Stimulated activated CD8-positive, alpha-beta memory T cell treated with anti-CD3 and anti-CD28 coated beads, Interleukin-2, amount 100 ng/mL, for 1 hour (primary cell): Measurements from ENCODE around the gene THSD7B.
"Not testable (repeated sequence)": the region's sequence is repeated elsewhere in the genome, so short reads cannot be mapped to it uniquely, and the experiment has no call there.

ENCODE experiments used
- DNase-seq, 2 donors: peaks; one replicate each; pipeline ENCODE4 v3.0.0-alpha.2; 2020; ENCODE audit warnings: low read depth in 2 of 2

Gene THSD7B, protein sequence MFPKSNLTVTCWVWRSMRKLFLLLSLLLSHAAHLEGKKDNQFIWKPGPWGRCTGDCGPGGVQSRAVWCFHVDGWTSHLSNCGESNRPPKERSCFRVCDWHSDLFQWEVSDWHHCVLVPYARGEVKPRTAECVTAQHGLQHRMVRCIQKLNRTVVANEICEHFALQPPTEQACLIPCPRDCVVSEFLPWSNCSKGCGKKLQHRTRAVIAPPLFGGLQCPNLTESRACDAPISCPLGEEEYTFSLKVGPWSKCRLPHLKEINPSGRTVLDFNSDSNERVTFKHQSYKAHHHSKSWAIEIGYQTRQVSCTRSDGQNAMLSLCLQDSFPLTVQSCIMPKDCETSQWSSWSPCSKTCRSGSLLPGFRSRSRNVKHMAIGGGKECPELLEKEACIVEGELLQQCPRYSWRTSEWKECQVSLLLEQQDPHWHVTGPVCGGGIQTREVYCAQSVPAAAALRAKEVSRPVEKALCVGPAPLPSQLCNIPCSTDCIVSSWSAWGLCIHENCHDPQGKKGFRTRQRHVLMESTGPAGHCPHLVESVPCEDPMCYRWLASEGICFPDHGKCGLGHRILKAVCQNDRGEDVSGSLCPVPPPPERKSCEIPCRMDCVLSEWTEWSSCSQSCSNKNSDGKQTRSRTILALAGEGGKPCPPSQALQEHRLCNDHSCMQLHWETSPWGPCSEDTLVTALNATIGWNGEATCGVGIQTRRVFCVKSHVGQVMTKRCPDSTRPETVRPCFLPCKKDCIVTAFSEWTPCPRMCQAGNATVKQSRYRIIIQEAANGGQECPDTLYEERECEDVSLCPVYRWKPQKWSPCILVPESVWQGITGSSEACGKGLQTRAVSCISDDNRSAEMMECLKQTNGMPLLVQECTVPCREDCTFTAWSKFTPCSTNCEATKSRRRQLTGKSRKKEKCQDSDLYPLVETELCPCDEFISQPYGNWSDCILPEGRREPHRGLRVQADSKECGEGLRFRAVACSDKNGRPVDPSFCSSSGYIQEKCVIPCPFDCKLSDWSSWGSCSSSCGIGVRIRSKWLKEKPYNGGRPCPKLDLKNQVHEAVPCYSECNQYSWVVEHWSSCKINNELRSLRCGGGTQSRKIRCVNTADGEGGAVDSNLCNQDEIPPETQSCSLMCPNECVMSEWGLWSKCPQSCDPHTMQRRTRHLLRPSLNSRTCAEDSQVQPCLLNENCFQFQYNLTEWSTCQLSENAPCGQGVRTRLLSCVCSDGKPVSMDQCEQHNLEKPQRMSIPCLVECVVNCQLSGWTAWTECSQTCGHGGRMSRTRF (N-terminal part only)

GRCh38 chr2:136765256-136766072 lies at the start of gene THSD7B:
THSD7B (plus strand) TSS chr2:136765545; CDS start chr2:136882179, 116,634 bp downstream.
- no peak for DNase-seq

DNA sequence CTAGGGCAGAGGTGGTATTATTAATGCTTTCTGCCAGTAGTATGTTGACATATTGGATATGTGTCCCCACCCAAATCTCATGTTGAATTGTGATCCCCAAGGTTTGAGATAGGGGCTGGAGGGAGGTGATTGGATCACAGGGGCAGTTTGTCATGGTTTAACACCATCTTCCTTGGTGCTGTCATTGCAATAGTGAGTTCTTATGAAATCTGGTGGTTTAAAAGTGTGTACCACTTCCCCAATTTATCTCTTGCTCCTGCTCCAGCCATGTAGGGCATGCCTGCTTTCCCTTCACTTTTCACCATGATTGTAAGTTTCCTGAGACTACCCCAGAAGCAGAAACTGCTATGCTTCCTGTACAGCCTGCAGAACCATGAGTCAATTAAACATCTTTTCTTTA lies 47.1 kb upstream of the THSD7B start:
- DNase-seq = no peak

DNA sequence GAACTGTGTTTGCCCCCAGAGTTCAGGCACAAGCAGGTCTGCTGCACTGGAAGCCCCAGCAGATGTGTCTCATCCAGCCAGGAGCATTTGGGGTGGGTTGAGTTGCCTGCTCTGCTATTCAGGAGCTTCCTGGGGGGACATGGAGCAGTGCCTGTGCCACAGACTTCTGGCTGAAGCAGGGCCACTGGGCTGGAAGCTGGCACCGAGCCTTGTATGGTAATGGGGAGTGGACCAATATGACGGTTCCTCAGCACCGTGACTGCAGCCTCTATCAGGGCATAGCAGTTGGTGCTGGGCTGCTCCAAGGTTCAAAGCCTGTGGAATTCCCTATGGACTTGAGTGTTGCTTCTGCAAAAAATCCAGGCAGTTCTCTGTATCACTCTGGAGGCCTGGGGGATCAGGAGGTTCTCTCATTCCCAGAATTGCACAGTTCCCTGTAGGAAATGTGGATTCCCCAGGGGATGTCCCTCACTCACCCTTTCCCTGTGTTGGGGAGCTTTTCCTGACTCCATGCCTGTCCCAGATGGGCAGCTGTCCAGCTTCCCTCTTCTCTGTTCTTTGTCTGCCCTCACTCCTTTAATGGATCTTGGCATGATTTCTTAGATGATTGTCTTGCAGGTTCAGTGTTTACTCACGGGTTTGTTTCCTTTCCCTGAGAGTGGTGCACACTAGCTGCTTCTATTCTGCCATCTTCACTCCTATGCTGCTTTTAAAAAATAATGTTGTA lies 37.2 kb upstream of the THSD7B start:
- DNase-seq = no peak

GRCh38 chr2:136736236-136736635 lies 29.1 kb upstream of the THSD7B start:
- no peak for DNase-seq

- no peak for DNase-seq
Observed at GRCh38 chr2:136738044-136738443, 27.3 kb upstream of the THSD7B start.

GRCh38 chr2:136741471-136741870 lies 23.9 kb upstream of the THSD7B start:
- no peak for DNase-seq

- DNase-seq = no peak
Observed at GRCh38 chr2:136750065-136750464, 15.3 kb upstream of the THSD7B start.

DNA sequence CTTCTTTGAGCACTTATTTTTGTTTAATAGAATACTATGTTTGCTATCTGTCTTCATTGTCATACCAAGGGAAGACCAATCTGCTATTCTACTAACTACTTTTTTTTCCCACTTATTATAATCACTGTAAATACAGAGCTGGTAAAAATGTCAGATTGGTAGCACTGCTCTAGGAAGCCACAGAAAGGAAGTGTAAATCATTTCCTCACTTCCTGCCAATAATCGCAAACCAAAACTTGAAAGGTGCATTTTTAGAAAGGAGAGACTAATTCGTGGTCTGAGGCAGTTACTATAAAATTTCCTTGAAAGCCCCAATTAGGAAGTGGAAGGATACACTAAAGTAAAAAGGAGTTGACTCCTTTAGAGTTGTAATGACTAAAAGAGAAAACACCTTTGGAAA lies 13.9 kb upstream of the THSD7B start:
- DNase-seq = no peak

- not testable (repeated sequence) for DNase-seq
Observed at GRCh38 chr2:136758504-136758903, 6.8 kb upstream of the THSD7B start.

- DNase-seq = no peak
Observed at GRCh38 chr2:136764452-136765255, 691 bp upstream of the THSD7B start.

GRCh38 chr2:136766073-136766404 lies 694 bp downstream of the THSD7B start:
- DNase-seq = no peak

- DNase-seq = no peak
Observed at GRCh38 chr2:136767030-136767429, 1.7 kb downstream of the THSD7B start.

DNA sequence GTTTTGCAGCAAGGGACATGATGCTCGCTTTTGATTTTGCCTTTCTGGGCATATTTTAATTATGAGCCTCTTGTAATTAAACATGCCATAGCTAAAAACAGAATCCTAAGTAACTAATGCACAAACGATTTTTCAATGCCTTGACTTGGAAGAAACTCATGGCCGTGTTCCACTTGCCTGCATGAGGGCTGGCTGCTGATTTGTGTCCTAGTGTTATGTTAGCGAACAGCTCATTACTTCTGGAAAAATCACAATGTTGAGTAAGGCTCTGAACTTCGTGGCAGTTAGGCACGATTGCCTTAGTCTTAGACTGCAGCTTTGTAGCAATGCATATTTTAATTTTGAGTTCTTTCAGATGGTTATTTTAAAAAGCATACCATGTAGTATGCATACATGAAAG lies 4.5 kb downstream of the THSD7B start:
- no peak for DNase-seq

GRCh38 chr2:136770384-136770783 lies 5.0 kb downstream of the THSD7B start:
- no peak for DNase-seq

DNA sequence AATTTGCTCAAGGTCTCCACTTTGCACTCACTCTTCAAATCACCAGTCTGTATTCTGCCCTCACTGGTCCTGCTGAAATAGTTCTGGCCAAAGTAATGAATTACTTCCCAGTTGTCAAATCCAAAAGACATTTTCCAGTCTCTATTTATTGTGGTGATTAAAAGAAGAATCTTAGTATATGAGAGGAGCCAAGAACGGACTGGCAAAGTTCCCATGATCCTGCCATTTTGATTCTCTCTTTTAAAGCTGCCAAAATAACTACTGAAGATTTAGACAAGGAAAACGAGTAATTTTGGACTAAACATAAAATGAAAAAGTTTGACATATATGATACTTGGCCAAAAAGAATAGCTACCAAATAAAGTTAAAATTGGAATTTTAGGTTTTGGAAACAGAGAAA lies 12.0 kb downstream of the THSD7B start:
- DNase-seq = no peak

DNA sequence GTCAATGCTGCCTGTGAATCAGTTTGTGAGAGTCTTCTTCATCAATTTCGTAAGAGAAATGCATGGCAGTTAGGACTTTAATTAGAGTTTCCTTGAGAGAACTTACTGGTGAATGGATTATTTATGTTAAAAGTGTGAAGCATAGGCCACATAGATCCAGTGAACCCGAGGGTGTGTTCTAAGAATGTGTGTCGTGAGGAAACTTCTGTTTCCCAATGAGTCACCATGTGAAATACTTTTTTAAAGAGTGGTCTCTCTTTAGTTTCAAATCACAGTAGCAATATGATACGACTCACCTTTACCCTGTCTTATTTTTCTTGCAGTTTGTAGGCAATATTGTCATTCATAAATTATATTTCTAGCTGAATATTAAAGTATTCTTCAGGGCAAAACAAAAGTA lies 18.5 kb downstream of the THSD7B start:
- no peak for DNase-seq

- no peak for DNase-seq
Observed at GRCh38 chr2:136785215-136785614, 19.9 kb downstream of the THSD7B start.

GRCh38 chr2:136787970-136788369 lies 22.6 kb downstream of the THSD7B start:
- DNase-seq = no peak

DNA sequence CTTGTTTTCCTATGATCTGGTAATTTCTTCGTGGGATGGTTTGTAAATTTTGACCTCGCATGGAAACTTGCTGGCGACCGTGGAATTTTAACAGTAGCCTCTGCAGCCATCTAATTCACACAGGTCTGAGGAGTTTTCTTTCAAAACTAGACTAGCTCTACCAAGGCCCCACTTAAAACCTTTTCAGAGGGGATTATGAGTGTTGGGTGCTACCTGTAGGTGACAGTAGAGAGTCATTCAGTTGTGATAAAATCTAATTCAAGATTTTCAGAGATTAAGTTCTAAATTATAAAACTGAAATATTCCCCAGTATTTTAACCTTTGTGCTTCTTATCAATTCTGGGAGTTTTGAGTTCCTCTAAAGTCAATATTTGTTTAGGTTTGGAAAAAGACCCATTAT lies 31.0 kb downstream of the THSD7B start:
- DNase-seq = no peak

- DNase-seq = no peak
Observed at GRCh38 chr2:136798766-136799165, 33.4 kb downstream of the THSD7B start.
